Stimulated activated CD4-positive, alpha-beta T cell treated with anti-CD3 and anti-CD28 coated beads, Interleukin-12 subunit alpha, Interleukin-12 subunit beta, amount 100 ng/mL, for 24 hours (primary cell): ENCODE data around the gene CAMTA1.

Source experiments
- DNase-seq, 2 experiments: peaks; one replicate each; pipeline ENCODE4 v3.0.0-alpha.2; 2020; ENCODE audit warnings: low read depth in 2 of 2

CAMTA1 gene

GRCh38 chr1:7040969-7041695, 255.9 kb downstream of the CAMTA1 start:
- no peak for DNase-seq

GRCh38 chr1:7042322-7043190, 257.3 kb downstream of the CAMTA1 start:
- no peak for DNase-seq

- DNase-seq: no peak
Measured at GRCh38 chr1:7043191-7043549, 257.9 kb downstream of the CAMTA1 start.

GRCh38 chr1:7043719-7044535, 258.7 kb downstream of the CAMTA1 start:
- no peak for DNase-seq

- no peak for DNase-seq
Measured at GRCh38 chr1:7045897-7046296, 260.6 kb downstream of the CAMTA1 start.

GRCh38 chr1:7046314-7046713, 261.1 kb downstream of the CAMTA1 start:
- DNase-seq: no peak

GRCh38 chr1:7046891-7047290, 261.6 kb downstream of the CAMTA1 start:
- DNase-seq: no peak

GRCh38 chr1:7047866-7048265, 262.6 kb downstream of the CAMTA1 start:
- DNase-seq: no peak

GRCh38 chr1:7048395-7048794, 263.1 kb downstream of the CAMTA1 start:
- DNase-seq: no peak

GRCh38 chr1:7049913-7050625, 264.8 kb downstream of the CAMTA1 start:
- no peak for DNase-seq

- no peak for DNase-seq
Measured at GRCh38 chr1:7050751-7051665, 265.8 kb downstream of the CAMTA1 start.

GRCh38 chr1:7052701-7053100, 267.4 kb downstream of the CAMTA1 start:
- DNase-seq: no peak

GRCh38 chr1:7060745-7061144, 275.5 kb downstream of the CAMTA1 start:
- DNase-seq: no peak

GRCh38 chr1:7062346-7063061, 277.2 kb downstream of the CAMTA1 start:
- DNase-seq: no peak

- DNase-seq: no peak
Measured at GRCh38 chr1:7063981-7064380, 278.7 kb downstream of the CAMTA1 start.

- DNase-seq: no peak
Measured at GRCh38 chr1:7068552-7068951, 283.3 kb downstream of the CAMTA1 start.

- DNase-seq: no peak
Measured at GRCh38 chr1:7069931-7070330, 284.7 kb downstream of the CAMTA1 start.

GRCh38 chr1:7070389-7071029, 285.3 kb downstream of the CAMTA1 start:
- DNase-seq: peak; percentile 27 to 52

- DNase-seq: no peak
Measured at GRCh38 chr1:7076117-7076516, 290.9 kb downstream of the CAMTA1 start.
